ENCODE measurements around the gene AHDC1. TPM values are rescaled to one million over a fixed set of nuclear protein-coding genes. Genes with fewer than 3 reads are reported as not detected.

Gene AHDC1
- total RNA-seq, 2 donors from 2014 or later, result 27.1 to 83.7 TPM

- TF ChIP-seq CTCF (IDR thresholded peaks at IDR 0.05), result no peak
- peak; percentile 20 for TF ChIP-seq POLR2A (IDR thresholded peaks at IDR 0.05)
- peak; percentile 48 for TF ChIP-seq POLR2AphosphoS5 (IDR thresholded peaks at IDR 0.05)
- no peaks in the 10 kb centered on the region for H3K36me3 ChIP-seq
- peaks cover 9% of the 10 kb centered on the region for H3K4me1 ChIP-seq (replicated peaks)
- no peak for DNase-seq (ENCODE audit: low spot score)
- peak overlapping the region; percentile 99 for H3K4me3 ChIP-seq
- H3K9me3 ChIP-seq, result no peaks in the 10 kb centered on the region
- 7% methylated on average over 6 of the region's 6 CpGs for WGBS
- intact Hi-C loops (cut with DNase I), result loop anchor here (2.0 kb wide), 1 partner anchor 57 kb away; no protein-coding TSS in a partner anchor
- no peaks in the 10 kb centered on the region for H3K27me3 ChIP-seq (replicated peaks; ENCODE audit: insufficient read depth)
- H3K27ac ChIP-seq, result peak overlapping the region; percentile 100
These were observed 115.7 kb downstream of the AHDC1 start for GRCh38 chr1:27487966-27488884.

GRCh38 chr1:27485363-27485762 is 118.6 kb downstream of the AHDC1 start:
- intact Hi-C loops (cut with DNase I), result no loop called here
- TF ChIP-seq POLR2A (IDR thresholded peaks at IDR 0.05) (no peak), POLR2AphosphoS5 (IDR thresholded peaks at IDR 0.05) (no peak), CTCF (IDR thresholded peaks at IDR 0.05) (no peak)
- DNase-seq (ENCODE audit: low spot score), result no peak
- no peak overlapping the region for H3K27ac ChIP-seq
- WGBS, result 100% methylated on average over 1 of the region's 1 CpG
- H3K9me3 ChIP-seq, result no peaks in the 10 kb centered on the region
- no peaks in the 10 kb centered on the region for H3K27me3 ChIP-seq (replicated peaks; ENCODE audit: insufficient read depth)
- no peaks in the 10 kb centered on the region for H3K4me1 ChIP-seq (replicated peaks)
- H3K36me3 ChIP-seq, result no peaks in the 10 kb centered on the region
- H3K4me3 ChIP-seq, result no peak overlapping the region

Small RNA genes within 50 kb of the gene (small RNA-seq; reads per million reads assigned to genes)
- 0 reads per million in 2 donors for gene AL031729.1

Other genes with a start within 250 kb of the AHDC1 start
- 10 to 100 TPM; 38.6 to 60.7 TPM for gene MAP3K6, start 237.2 kb downstream of the AHDC1 start, total RNA-seq
- gene FCN3, start 229.3 kb downstream of the AHDC1 start, total RNA-seq, result 10 to 100 TPM in 1 of 2 donors, under 1 TPM in 1; 0.82 to 15.6 TPM
- gene CD164L2, start 220.8 kb downstream of the AHDC1 start, total RNA-seq, result 1 to 10 TPM; 1.8 to 3.6 TPM
- under 1 TPM; 0.14 to 0.57 TPM for gene GPR3, start 211.5 kb downstream of the AHDC1 start, total RNA-seq
- 10 to 100 TPM; 42.0 to 63.6 TPM for gene WASF2, start 114.0 kb downstream of the AHDC1 start, total RNA-seq
- 10 to 100 TPM in 1 of 2 donors, 1 to 10 TPM in 1; 4.0 to 10.8 TPM for gene FGR, start 31.0 kb upstream of the AHDC1 start, total RNA-seq
- 100 to 1,000 TPM in 1 of 2 donors, 10 to 100 TPM in 1; 40.4 to 274 TPM for gene IFI6, start 68.0 kb upstream of the AHDC1 start, total RNA-seq
- 10 to 100 TPM in 1 of 2 donors, 1 to 10 TPM in 1; 7.8 to 18.5 TPM for gene FAM76A, start 121.8 kb upstream of the AHDC1 start, total RNA-seq
- 10 to 100 TPM; 53.1 to 64.9 TPM for gene STX12, start 169.1 kb upstream of the AHDC1 start, total RNA-seq
- 10 to 100 TPM; 37.8 to 64.5 TPM for gene PPP1R8, start 226.6 kb upstream of the AHDC1 start, total RNA-seq

Measured in prostate gland (tissue), 2 donors.